ENCODE results near the gene ZNF821. TPM values are rescaled to one million over a fixed set of nuclear protein-coding genes. Genes with fewer than 3 reads are reported as not detected.

ZNF821 gene
- total and polyA plus RNA-seq, 10 of the 15 experiments (the other 5 are each of a cell fraction or from before 2014, with no cell fraction given) = 0.82 to 9.9 (median 6.8) TPM

DNA sequence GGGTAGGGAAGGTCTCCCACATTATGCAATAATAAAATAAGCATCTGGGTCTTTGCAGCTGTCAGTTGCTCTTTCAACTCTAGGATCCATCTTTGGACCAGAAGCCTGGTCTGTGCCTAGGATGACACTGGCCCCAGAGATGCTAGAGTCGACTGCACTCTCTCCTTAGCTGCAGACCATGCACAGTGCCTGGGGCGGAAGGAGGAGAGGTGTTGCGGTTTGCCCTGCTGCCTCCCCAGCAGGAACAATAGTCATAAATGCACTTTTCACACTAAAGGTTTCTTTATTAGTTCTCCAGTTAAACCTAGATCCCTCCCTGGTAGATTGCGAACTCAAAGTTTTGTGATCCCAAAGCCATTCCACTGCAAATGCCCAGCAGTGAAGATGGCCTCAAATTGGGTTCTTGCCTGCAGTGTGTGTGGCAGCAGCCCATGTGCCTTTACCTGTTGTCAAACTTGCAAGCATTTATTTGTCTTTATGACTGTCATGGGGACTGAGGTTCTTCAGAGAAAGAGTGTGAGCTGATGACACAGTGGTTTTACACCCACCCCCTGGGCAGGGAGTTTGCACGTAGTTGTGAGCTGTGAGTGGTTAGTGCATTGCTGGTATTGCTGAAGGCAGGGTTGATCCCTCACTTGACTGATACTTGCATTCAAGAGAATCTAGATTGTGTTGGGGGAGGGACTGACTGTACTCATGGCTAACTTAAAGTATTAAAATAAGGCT, 27.9 kb downstream of the ZNF821 start:
- WGBS (ENCODE audit: insufficient coverage, insufficient replicate concordance, low lambda C conversion rate, missing lambda C conversion rate) = 41% methylated on average over 5 of the region's 5 CpGs
- in situ Hi-C loops (cut with MboI) (no loop called here), intact Hi-C loops (cut with micrococcal nuclease; ENCODE audit: unreplicated experiment) (no loop called here)
- ChIA-PET RAD21 (ENCODE audit: unreplicated experiment) (no interaction called here), CTCF (interaction anchor here (1.1 kb wide), 2 partner anchors 15 to 84 kb away, joined by 3 read pairs; no protein-coding TSS in a partner anchor), POLR2A (interaction anchor here (1.5 kb wide), 1 partner anchor 10 kb away, joined by 4 read pairs; the partner anchor contains the start of gene ATXN1L), SMC1A (ENCODE audit: uncharacterized antibody, unreplicated experiment) (interaction anchor here (0.8 to 3.0 kb wide), 2 partner anchors 9 to 14 kb away, joined by 3 to 17 read pairs; no protein-coding TSS in a partner anchor)
- FAIRE-seq (peak; percentile 47), ATAC-seq (no peak), DNase-seq (ENCODE audit: low read depth, low spot score) (no peak)
- no TSS peak for BruUV-seq (replicated peaks)
- peaks cover 13 to 15% of the 10 kb centered on the region in 2 experiments for H3K36me3 ChIP-seq (ENCODE audit: control insufficient read depth in 2 of 2, insufficient read depth in 2 of 2, low read length in 1 of 2)
- peaks cover 32% of the 10 kb centered on the region for H3K4me1 ChIP-seq (ENCODE audit: control insufficient read depth, insufficient read depth, low read length)
- no peaks in the 10 kb centered on the region for H3K9me3 ChIP-seq (replicated peaks; ENCODE audit: control insufficient read depth, insufficient read depth, low read length)
- peaks cover 27% of the 10 kb centered on the region for H3K79me2 ChIP-seq (ENCODE audit: control insufficient read depth, insufficient read depth, low read length)
- no peak overlapping the region for H2AFZ ChIP-seq (ENCODE audit: control insufficient read depth, low read depth, low read length)
- H4K20me1 ChIP-seq (ENCODE audit: control insufficient read depth, insufficient read depth) = no peaks in the 10 kb centered on the region
- H3K27me3 ChIP-seq (replicated peaks in 1 of 2; ENCODE audit: control insufficient read depth in 2 of 2, insufficient read depth in 2 of 2, low read length in 1 of 2) = no peaks in the 10 kb centered on the region
- no peak overlapping the region for H3K27ac ChIP-seq (ENCODE audit: control insufficient read depth, insufficient read depth)
- H3K4me3 ChIP-seq = no peak overlapping the region
- TF ChIP-seq ETV6 (conservative IDR thresholded peaks at IDR 0.05 in 1 of 2, IDR thresholded peaks at IDR 0.05 in 1 of 2; ENCODE audit: borderline replicate concordance in 1 of 2, low read depth in 1 of 2) = peak in 1 of 2 experiments; percentile 26; a peak in 1 of 4 replicates
- TF ChIP-seq EED (IDR thresholded peaks at IDR 0.05; ENCODE audit: low read depth) = 0 out of 2 replicates have a peak, but pooled peaks have one; percentile 33
- no peak for TF ChIP-seq TAF1 (IDR thresholded peaks at IDR 0.05; ENCODE audit: borderline replicate concordance, low read depth, low read length)
- TF ChIP-seq, protein P1, sequence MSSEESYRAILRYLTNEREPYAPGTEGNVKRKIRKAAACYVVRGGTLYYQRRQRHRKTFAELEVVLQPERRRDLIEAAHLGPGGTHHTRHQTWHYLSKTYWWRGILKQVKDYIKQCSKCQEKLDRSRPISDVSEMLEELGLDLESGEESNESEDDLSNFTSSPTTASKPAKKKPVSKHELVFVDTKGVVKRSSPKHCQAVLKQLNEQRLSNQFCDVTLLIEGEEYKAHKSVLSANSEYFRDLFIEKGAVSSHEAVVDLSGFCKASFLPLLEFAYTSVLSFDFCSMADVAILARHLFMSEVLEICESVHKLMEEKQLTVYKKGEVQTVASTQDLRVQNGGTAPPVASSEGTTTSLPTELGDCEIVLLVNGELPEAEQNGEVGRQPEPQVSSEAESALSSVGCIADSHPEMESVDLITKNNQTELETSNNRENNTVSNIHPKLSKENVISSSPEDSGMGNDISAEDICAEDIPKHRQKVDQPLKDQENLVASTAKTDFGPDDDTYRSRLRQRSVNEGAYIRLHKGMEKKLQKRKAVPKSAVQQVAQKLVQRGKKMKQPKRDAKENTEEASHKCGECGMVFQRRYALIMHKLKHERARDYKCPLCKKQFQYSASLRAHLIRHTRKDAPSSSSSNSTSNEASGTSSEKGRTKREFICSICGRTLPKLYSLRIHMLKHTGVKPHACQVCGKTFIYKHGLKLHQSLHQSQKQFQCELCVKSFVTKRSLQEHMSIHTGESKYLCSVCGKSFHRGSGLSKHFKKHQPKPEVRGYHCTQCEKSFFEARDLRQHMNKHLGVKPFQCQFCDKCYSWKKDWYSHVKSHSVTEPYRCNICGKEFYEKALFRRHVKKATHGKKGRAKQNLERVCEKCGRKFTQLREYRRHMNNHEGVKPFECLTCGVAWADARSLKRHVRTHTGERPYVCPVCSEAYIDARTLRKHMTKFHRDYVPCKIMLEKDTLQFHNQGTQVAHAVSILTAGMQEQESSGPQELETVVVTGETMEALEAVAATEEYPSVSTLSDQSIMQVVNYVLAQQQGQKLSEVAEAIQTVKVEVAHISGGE (CRISPR knock-in tag; IDR thresholded peaks at IDR 0.05) = no peak
- no peak for TF ChIP-seq SREBF2 (IDR thresholded peaks at IDR 0.05; ENCODE audit: low read length)
- no peak for TF ChIP-seq BRCA1 (IDR thresholded peaks at IDR 0.05; ENCODE audit: low read depth, low read length)
- no peak for TF ChIP-seq JUNB (IDR thresholded peaks at IDR 0.05)
- TF ChIP-seq MXI1 (IDR thresholded peaks at IDR 0.05; ENCODE audit: low read depth, low read length) = no peak
- TF ChIP-seq ZBED1 (IDR thresholded peaks at IDR 0.05; ENCODE audit: borderline replicate concordance) = no peak
- TF ChIP-seq, protein P2, sequence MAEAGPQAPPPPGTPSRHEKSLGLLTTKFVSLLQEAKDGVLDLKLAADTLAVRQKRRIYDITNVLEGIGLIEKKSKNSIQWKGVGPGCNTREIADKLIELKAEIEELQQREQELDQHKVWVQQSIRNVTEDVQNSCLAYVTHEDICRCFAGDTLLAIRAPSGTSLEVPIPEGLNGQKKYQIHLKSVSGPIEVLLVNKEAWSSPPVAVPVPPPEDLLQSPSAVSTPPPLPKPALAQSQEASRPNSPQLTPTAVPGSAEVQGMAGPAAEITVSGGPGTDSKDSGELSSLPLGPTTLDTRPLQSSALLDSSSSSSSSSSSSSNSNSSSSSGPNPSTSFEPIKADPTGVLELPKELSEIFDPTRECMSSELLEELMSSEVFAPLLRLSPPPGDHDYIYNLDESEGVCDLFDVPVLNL (IDR thresholded peaks at IDR 0.05; ENCODE audit: low read depth, low read length) = no peak
- TF ChIP-seq RUNX3 (IDR thresholded peaks at IDR 0.05; ENCODE audit: low read length) = peak; percentile 87
- TF ChIP-seq PAX8 (IDR thresholded peaks at IDR 0.05) = no peak
- 0 out of 2 replicates have a peak, but pooled peaks have one; percentile 28 for TF ChIP-seq POLR2A (IDR thresholded peaks at IDR 0.05; ENCODE audit: low read depth, low read length)
- TF ChIP-seq USF2 (IDR thresholded peaks at IDR 0.05; ENCODE audit: borderline replicate concordance, low read depth, low read length) = no peak
- no peak for TF ChIP-seq CBX5 (IDR thresholded peaks at IDR 0.05; ENCODE audit: low read depth)
- no peak for TF ChIP-seq NRF1 (conservative IDR thresholded peaks at IDR 0.05; ENCODE audit: low read depth, low read length)
- peak; percentile 51; the same call in 1 of the 2 replicates for TF ChIP-seq NFIC (IDR thresholded peaks at IDR 0.05; ENCODE audit: low read depth, low read length)
- no peak overlapping the region for H3K9ac ChIP-seq (ENCODE audit: control insufficient read depth, insufficient read depth, low read length)
- H3K4me2 ChIP-seq (ENCODE audit: control insufficient read depth, insufficient read depth) = peak overlapping the region; percentile 15; the same call in 1 of the 2 replicates

Measured in GM12878 (cell line).